ENCODE data around the gene UBE3B.

UBE3B gene

GRCh38 chr12:109475993-109476806 is 1.2 kb upstream of the UBE3B start:
- DNase-seq (ENCODE audit: low spot score): no peak

- DNase-seq (ENCODE audit: low spot score): no peak
These were observed 638 bp upstream of the UBE3B start for GRCh38 chr12:109476807-109477184.

- DNase-seq (ENCODE audit: low spot score): no peak
These were observed 505 bp downstream of the UBE3B start for GRCh38 chr12:109477963-109478315.

GRCh38 chr12:109479761-109480160 is 2.3 kb downstream of the UBE3B start:
- no peak for DNase-seq (ENCODE audit: low spot score)

GRCh38 chr12:109480356-109480755 is 2.9 kb downstream of the UBE3B start:
- no peak for DNase-seq (ENCODE audit: low spot score)

- no peak for DNase-seq (ENCODE audit: low spot score)
These were observed 4.4 kb downstream of the UBE3B start for GRCh38 chr12:109481863-109482262.

- no peak for DNase-seq (ENCODE audit: low spot score)
These were observed 5.1 kb downstream of the UBE3B start for GRCh38 chr12:109482491-109482890.

- no peak for DNase-seq (ENCODE audit: low spot score)
These were observed 5.5 kb downstream of the UBE3B start for GRCh38 chr12:109482894-109483293.

GRCh38 chr12:109483346-109483745 is 5.9 kb downstream of the UBE3B start:
- no peak for DNase-seq (ENCODE audit: low spot score)

- DNase-seq (ENCODE audit: low spot score): no peak
These were observed 7.8 kb downstream of the UBE3B start for GRCh38 chr12:109485201-109485600.

GRCh38 chr12:109487181-109488050 is 10.0 kb downstream of the UBE3B start:
- no peak for DNase-seq (ENCODE audit: low spot score)

- no peak for DNase-seq (ENCODE audit: low spot score)
These were observed 10.7 kb downstream of the UBE3B start for GRCh38 chr12:109488051-109488665.

GRCh38 chr12:109489016-109489954 is 11.9 kb downstream of the UBE3B start:
- no peak for DNase-seq (ENCODE audit: low spot score)

GRCh38 chr12:109489955-109490565 is 12.6 kb downstream of the UBE3B start:
- no peak for DNase-seq (ENCODE audit: low spot score)

- DNase-seq (ENCODE audit: low spot score): no peak
These were observed 14.2 kb downstream of the UBE3B start for GRCh38 chr12:109491671-109492070.

- DNase-seq (ENCODE audit: low spot score): no peak
These were observed 14.9 kb downstream of the UBE3B start for GRCh38 chr12:109492371-109492770.

GRCh38 chr12:109493090-109493489 is 15.7 kb downstream of the UBE3B start:
- no peak for DNase-seq (ENCODE audit: low spot score)

- no peak for DNase-seq (ENCODE audit: low spot score)
These were observed 16.5 kb downstream of the UBE3B start for GRCh38 chr12:109493938-109494337.

- no peak for DNase-seq (ENCODE audit: low spot score)
These were observed 17.0 kb downstream of the UBE3B start for GRCh38 chr12:109494348-109494881.

GRCh38 chr12:109495012-109495411 is 17.6 kb downstream of the UBE3B start:
- no peak for DNase-seq (ENCODE audit: low spot score)

- DNase-seq (ENCODE audit: low spot score): no peak
These were observed 18.9 kb downstream of the UBE3B start for GRCh38 chr12:109496306-109496705.
